DMS53 (cell line): ENCODE results near the gene IQGAP3.
A peak's percentile ranks its signal among the peaks of the same experiment; 100 is the strongest.

Source experiments
- DNase-seq: peaks from one replicate; lab custom pipeline; 2025; lab: John Stamatoyannopoulos, UW

Gene IQGAP3

DNA sequence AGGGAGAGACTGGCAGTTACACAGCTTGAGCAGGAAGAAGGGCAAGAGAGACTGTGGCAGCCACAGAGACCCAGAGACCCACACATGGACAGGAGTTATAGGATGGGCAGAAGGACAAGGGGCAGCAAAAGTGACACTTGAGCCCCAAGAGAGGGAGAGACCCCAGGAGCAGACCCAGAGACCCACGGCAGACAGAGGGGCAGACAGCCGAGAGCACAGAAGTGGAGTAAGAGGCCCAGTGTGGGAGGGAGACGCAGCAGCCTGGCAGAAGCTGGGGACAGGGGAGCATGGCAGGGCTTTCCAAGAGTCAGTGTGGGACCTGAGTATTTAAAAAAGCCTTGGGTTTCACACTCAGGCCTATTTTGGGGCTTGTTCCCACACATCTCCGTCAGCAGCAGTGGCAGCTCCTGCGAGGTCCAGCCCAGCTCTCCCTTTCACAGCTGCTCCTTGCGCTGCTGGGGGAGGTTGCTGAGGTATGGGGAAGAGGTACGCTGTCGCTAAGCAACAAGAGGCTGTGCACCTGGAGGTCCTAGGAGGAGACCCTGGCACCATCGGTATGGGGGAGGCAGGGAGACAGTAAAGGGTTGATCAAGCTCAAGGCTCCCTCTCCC, 62.8 kb downstream of the IQGAP3 start:
- no peak for DNase-seq

DNA sequence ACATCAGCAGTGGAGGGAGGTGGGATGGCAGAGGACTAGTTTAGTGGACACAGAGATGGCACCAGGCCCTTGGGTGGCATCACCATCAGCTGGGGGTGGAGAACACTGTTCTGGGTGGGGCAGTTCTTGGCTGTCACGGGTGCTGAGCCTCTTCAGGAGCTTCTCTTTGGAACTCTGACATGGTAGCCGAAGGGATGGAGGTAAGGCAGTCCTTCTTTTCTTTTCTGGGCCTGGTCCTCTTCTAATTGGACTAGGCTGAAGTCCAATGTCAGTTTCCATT, 63.5 kb downstream of the IQGAP3 start:
- DNase-seq = no peak

DNA sequence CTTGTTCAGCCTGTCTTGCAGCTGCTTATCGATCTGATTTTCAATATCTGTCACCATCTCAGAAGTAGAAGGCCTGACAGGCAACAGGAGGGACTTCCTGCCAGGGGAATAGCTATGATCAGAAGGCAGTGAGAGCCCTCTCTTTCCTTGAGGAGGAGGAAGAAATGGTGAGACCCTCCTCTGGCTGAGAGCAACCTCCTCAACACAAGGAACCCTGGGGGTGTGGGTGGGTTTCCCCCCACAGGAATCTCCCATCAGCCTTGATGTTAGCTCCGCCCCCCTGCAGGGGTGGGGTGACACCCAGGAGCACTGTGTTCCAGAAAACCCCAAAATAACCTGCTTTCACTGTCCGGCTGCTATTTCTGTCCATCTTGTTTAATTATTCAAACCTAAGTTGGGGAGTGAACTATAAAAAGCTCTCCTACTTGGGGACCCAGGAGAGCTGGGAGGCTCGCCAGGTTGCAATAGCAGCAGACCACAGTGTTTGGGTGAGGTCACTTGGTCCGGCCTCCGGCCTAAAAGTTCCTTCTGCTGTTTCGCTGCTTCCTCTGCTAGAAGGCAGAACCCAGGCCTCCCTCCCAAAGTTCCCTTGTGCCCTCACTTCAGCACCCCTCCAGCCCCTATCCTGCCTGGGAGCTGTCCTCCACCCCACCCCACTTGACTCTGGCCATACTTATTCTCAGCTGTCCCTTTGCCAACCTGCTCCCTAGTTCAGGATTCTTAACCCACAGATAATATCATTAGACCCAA, 64.0 kb downstream of the IQGAP3 start:
- DNase-seq = no peak

DNA sequence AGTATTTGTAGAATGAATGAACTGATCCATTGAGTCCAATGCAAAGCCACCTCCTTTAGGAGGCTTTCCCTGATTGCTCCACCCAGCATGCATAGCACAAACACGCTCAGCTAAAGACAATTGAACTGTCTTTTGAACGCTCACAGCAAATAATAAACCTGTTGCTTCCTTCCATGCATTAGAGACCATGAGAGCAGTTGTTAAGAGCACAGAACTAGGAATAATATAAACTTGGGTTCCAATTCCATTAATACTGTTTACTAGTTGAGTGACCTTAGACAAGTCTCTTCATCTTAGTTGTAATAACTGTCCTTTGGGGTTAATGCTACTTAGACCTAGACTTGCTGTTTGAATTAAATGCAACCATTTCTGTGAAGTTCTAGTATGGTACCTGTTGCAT, 65.9 kb downstream of the IQGAP3 start:
- no peak for DNase-seq

DNA sequence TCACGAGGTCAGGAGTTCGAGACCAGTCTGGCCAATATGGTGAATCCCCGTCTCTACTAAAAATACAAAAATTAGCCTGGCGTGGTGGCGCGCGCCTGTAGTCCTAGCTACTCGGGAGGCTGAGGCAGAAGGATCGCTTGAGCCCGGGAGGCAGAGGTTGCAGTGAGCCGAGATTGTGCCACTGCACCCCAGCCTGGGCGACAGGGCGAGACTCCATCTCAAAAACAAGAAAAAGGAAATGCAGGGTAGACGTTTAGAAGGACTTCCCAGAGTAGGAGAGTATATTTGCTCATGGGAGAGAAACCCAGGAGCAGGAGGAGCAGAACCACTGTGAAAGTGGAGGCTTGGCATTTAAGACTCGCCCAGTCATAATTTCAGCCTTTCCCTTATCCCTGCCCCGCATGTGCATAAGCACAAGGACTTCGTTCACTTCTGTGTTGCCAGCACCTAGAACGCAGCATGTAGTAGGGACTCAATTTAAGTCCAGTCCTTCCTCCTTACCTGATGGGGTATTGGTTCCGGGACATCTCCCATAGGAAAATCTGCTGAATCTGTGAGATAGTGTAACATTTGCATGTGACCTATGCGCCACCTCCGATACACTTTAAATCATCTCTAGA, 66.6 kb downstream of the IQGAP3 start:
- DNase-seq = peak; percentile 28

DNA sequence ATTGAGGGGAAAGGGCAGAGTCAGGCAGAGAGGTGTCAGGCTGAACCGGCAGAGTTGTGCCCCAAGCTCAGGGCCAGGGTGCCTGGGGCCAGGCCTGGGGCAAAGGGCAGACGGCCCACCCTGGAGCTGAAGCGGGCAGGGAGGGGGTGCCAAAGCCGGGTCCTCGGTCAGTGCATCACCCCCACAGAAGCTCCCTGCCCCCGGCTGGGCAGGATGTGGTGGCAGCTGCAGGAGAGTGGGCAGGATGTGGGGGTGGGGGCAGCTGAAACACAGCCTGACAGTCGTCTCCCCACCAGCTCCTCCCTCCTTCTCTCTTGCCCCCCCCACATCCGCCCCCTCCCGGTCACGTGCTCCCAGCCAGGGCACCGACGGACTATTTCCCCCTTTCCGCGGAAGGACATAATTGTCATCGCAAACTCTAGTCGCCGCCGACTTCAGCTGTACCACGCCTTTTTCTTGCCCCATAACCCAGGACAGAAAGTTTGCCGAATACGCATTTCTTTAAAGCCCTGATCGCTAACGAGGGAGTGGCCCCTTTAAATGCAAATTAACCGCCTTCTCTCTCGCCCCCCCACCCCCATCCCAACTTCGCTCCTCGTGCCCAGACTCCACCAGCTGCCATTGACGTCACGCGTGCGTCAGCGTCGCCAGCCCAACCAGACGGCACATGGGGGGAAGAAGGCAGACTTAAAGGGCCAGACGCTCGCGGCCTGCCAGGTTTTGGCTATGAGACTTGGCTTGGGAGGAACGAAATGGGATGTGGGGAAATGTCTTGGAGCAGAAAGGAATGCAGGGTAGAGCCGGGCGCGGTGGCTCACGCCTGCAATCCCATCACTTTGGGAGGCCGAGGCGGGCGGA, 67.3 kb downstream of the IQGAP3 start:
- peak; percentile 99 for DNase-seq

DNA sequence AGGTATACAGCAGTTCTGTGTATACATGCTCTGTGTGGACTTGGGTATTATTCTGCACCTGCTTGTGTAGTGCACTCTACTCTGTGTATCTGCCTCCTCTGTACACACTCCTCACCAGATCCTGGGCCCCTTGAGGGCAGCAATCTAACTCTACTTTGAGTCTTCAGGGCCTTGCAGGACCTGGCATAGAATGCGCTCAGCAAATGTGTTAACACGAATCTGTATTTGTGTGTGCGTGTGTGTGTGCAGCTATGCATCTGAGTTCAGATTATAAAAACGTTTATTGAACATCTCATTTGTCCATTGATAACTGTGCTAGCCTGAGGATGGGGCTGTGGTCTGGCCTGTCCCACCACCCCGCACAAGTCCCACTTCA, 67.9 kb downstream of the IQGAP3 start:
- peak; percentile 95 for DNase-seq

DNA sequence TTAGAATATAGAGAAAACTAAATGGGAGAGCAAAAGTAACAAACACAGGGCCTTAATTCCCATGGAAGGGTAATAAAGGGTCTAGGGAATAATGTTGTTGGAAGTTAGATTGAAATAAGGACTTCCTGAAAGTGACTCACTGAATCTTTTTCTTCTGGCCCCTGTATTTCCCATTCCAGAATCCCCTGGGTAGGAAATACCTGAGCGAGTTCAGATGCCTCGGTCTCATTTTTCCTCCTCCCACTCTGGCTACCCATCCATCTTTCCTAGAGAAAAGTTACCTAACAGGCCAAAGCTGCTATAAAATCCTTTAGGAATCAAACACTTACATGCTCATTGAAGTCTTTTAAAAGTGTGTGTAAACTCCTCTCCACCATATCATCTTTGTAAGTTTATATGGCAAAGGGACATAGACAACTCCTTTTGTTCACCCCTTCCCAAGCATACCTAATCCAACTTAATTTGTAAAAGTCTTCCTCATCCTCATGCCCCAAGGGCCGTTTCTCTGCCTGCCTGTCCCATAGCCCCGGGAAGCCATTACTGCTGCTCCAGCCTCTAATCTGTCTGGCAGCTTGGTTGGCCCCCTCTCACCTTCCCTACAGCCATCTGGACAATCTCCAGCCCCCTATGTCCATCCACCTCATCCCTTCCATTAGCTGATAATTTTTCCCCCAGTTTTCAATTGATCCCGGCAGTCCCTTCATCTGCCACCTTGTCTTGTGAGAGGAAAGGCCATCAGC, 68.5 kb downstream of the IQGAP3 start:
- no peak for DNase-seq

DNA sequence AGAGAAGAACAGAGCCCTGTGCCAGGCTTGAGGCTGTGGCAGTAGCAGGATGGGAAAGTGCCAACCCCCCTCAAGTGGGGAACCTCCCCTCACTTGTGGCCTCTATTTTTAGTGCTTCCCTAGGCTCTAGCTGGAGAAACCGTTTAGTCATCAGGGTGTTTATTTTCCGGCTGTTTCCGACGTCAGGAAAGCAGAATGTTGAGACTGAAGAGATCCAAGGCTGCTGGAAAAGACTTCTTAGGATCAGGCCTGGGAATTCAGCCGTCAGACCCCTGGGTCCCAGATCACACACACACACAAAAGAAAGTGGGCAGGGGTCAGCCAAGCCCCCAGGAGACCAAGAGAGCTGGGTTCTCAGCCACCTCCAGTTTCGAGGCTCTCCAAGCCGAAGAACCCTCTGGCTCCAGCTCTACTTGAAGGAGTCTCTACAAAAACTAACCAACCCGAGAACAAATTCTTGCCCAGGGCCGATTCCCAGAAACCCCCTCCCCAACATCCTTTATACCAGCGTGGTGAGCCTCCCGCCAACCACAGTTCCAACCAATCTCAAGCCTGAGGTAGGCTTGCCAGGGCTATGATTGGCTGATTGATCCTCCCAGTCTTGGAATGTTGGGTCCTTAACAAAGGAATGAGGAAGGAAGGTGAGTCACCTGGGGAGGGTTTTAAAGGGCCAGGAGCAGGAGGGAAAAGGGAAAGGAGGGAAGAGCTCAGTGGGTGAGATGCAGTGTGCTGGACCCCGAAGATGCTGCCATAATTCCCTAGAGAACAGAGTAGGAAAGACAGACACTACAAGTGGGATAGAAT, 69.3 kb downstream of the IQGAP3 start:
- peak; percentile 91 for DNase-seq

DNA sequence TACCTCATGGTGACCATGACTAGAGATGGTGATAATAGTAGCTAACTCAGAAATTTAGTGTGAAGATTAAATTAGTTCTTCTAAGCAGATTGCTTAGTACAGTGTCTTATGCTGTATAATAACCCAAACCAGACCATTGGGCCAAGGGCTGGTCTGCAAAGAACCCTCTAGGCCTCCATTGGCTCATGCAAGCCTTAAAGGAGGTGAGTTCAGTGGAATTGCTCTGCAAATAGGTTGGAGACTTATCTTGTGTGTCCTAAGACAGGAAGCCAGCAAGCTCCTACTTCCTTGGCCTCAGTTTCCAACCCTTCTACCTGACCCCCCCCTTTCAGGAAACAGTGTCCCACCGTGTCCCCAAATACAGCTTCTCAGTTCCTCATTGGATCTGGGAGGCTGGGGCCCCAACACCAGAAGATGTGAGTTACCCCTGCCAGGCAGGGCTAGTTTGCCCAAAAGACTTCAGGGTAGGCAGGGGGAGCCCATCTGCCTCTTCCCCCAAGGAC, 69.9 kb downstream of the IQGAP3 start:
- DNase-seq = peak; percentile 47

DNA sequence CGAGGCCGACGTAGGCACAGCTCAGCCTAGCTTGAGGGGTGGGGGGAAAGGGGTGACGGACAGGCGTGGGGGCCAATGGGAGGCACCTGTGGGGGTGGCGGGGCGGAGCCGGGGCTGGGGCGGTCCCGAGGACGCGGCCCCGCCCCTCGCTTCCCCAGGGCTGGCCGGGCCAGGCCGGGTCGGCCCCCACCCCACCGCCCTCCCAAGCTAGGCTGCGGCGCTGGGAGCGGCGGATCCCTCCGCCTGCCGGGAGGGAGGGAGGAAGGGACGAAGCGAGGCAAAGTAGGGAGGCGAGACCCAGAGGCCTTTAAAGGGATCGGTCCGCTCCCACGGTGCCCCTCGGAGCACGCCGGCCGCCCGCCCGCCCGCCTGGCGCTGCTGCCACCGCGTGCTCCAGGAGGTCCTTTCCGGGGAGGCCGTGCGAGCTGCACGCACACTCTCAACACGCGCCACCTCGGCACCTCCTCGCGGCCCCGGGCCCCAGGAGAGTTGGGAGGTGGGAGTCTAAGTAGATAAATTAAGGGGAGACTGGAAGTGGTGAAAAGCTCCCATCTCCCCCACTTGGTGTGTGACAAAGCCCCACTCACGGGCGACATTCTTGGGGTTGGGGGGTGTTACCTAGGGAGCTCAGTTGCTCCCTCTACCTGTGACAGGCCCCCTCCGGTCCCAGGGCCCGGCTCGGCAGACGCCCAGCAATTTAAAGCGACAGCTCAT, 71.4 kb downstream of the IQGAP3 start:
- peak; percentile 98 for DNase-seq

DNA sequence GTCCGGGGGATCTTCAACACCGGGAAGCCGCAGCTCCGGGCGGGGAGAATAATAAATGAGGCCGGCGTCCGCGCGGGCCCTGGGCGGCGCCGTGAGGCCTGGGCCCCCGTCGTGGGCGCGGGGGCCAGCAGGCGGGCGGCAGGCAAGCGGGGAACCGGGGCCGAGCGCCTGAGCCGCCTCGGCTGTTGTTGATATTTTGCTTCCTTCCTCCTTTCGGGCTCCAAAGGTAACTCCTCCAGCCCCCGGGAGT, 71.9 kb downstream of the IQGAP3 start, which contains the start of gene MEF2D:
Gene MEF2D, minus strand, starts transcription at position 233 of the 250 bp plus-strand sequence. CDS start 17,483 bp downstream, outside the sequence.
- DNase-seq = no peak

DNA sequence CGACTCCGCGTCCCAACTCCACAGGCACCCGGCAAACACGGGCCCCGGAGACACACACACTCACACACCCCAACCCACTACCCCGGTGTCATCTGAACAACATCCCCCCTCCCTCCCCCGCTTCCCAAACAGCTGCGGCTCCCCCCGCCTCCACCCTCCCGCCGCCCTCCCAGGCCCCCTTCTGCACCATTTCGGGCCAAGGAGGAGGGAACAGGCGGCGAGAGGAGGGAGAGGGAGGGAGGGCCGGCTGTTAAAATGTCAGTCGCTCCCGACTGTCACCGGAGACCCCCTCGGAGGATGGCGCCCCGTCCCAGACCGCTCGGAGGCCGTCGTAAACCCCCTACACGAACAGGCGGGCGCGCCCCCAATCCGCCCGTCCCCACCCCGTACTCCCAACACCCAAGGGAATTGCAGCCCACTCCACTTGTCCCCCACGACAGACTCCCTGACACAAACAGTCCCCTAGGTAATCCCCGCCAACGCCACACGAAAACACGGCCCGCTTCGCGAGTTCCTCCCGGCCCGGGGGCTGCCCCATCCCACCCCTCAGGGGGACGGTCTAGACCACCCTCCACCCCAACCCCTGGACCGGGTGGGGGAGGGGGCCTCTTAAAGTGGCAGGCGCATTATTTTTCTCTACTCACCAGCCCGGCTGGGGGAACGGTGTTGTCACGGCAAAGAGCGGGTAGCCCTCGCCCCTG, 72.4 kb downstream of the IQGAP3 start:
- DNase-seq = peak; percentile 51

DNA sequence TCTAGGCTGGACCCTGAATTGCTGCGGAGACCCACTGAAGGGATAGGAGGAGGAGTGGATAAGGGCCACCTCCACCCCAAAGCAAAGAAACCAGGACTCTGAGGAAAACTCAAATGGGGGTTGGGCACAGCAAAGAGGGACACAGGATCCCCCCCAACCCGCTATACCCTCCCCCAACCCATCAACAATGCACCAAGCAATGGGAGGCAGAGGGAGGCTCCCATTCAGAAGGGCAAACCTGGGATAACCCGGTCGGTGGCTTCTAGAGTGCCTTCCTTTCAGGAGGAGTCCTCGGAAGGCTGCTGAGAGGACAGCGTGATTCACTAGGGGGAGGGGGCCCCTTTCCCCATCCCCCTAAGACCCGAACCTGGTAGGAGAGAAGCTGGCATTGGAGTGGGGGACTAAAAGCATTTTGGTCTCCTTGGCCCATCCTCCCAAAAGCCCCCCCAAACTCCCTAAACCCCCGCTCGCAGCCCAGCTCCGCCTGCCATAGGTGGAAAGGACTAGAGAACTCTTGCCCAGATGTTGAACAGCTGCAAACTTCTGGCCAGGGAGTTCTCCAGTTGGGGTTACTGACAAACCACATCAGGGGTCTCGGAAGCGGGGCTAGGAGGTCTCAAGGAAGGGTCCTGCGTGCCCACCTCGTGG, 73.0 kb downstream of the IQGAP3 start:
- peak; percentile 54 for DNase-seq

DNA sequence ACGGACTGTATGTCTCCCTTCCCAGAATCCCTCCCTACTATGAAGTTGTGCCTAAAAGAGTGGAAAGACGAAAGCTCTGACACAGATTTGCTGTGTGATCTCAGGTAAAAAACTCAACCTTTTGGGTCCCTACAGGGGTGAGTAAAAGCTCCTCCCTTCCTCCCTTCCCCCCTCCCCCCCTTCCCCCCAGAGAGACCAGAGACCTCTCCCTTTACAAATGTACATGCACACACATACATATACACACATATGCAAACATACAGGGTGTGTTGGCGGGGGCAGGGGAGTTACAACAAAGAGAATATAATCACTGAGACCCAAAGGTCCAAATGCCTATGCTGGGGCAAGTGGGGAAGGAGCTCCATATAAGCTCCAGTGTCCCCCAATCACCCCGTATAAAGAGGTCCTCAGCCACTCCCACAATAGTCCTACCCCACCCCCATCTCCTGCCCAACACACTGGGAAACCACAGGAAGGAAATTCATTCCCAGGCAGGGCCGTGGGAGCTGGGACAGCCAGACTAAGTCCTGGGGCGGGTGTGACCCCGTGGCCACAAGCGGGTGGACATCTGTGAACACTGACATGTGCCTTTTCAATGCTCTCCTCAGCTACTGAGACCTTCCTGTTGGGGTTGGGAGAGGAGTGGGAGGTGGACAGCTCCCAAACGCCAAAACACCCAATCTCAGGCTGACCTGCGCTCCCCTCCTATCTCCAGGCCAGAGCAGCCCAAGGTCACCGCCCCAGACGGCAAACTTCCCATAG, 73.8 kb downstream of the IQGAP3 start:
- no peak for DNase-seq

DNA sequence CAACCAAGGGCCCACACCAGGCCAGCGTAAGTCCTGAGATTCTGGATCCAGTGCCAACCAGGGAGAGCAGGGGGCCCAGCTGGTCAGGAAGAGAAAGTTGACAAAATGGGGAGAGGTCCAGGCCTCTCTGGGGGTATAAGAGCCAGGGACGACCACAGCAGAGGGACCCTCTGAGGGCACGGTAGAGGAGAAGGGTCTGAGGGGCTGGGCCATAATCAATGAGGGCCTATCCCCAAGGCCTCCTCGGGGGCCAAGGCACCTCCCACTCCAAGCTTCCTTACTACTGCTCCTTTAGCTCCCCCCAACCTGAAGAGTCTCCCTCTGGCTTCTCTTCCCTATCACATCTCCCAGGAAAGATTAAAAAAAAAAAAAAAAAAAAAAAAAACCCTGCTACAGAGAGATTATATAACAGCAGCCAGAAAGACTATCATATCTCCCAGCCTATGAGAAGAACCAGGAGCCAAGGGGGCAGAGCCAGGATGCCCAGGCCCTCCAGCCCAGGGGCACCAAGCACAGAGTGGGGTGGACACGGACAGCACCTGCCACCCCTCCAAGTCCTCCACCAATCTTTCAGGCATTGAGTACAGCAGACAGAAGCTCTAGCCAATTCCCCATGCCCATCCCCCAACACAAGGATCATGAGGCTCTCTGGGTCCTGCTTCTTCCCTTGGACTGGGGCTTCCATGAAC, 74.5 kb downstream of the IQGAP3 start:
- DNase-seq = no peak

DNA sequence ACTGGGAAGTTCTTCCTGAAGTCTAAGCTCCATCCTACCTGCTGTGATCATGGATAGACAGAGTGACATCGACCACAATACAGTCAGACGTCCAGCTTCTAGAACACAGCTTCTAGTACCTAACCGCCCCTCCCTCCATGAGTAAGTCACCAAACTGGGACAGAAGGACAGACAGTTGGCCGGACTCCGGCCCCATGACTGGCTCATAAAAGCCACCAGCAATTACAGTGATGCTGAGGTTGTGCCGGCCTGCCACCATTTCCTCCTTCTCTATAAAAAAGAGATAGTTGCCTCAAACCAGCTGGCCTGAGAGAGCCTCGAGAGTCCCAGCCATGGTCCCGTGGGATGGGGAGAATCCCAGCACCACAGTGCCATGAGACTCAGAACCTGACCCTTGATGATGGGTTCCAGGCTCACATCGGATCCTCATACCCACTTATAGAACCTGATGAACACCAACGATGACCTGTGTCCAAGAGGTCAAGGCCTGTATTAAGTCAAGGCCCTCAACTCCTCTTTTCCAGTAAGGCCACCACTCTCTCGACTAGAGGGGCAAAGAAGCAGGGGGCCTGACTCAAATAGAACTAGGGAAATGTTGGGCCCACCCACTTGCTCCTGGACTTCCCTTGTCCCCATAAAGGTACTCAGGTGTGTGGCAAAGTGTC, 75.2 kb downstream of the IQGAP3 start:
- no peak for DNase-seq
